NCI-H2171 treated with DMSO at 0.1 percent for 48 hours (cell line): Measurements from ENCODE around the gene CAMK4.

Source experiments
- DNase-seq: peaks from one replicate; lab custom pipeline; 2025; lab: John Stamatoyannopoulos, UW

The CAMK4 gene

DNA sequence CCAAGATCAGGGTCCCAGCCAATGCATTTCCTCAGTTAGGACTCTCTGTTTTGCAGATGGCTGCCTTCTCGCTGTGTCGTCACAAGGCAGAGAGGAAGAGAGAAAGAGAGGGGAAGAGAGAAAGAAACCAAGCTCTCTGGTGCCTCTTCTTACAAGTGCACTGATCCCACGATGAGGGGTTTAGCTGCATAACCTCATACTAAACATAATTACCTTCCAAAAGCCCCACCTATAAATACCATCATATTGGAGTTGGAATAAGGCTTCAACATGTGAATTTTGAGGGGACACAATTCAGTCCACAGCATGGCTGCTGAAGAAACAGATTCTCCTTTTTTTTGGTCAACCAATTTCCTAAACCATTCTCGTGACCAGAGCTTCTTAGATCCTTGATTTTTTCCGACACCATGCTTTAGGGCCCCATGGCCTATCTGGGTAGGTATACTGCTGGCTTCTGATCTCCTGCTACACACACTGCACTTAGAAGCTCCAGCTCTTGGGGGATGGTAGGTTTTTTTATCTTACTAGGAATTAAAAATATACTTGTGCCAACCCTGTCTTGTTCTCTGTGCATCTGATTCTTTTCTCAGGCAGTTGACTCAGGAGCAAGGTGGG is 5.1 kb downstream of the CAMK4 start:
- no peak for DNase-seq

DNA sequence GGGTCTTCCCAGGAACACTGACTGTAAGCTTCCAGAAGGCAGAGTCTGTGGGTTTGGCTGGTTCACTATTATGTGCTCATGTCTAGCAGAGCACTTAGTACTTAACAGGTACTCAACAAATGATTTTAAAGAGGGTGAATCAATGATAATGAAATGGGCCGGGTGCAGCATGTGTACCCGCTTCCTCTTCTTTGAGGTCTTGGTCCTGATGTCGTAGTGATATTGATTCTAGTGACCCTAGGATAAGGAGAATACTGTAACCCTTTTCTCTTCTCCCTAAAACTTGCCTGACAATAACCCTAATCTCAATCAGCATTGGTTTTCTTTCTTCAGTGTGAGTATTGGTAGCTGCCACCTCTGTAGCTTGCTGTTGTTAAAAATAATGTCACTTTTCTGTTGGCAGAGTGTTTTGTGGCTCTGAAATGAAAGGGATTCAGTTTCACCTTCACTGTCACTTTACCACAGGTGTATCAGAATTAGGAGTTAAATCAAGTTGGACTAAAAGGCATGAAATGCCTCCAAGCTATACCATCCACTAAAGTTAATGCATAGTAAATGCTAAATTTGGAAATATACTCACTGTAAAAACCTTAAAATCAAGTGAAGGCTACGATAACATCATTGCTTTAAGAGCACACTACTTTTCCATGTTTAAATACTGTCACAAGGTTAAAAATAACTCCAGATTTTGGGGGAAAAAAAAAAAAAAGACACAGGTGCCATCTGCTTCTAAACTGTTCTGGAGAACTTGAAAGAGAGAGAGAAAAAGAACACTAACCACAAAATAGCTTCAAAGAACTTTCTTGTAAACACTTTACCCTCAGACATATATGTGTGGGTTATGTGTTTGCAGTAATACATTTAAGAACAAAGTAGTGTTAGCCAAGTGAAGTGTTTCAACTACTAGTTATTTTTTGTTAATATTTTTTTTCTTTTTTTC is 6.0 kb downstream of the CAMK4 start:
- peak; percentile 30 for DNase-seq

DNA sequence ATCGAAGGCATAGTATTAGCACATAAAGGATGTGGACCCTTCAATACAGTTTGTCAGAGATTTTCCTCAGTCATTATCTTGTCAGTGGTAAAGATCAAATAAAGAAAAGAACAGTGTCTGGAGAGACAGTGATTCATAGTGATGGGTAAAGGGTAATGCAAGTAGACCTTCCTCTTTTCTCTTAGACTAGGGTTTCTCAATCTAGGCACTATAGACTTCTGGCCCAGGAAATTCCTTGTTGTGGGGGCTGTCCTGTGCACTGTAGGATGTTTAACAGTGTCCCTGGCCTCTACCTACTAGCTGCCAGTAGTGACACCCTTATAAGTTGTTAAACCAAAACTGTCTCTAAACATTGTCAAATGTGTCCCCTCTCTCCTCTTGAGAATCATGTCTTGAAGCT is 6.9 kb downstream of the CAMK4 start:
- DNase-seq: no peak

DNA sequence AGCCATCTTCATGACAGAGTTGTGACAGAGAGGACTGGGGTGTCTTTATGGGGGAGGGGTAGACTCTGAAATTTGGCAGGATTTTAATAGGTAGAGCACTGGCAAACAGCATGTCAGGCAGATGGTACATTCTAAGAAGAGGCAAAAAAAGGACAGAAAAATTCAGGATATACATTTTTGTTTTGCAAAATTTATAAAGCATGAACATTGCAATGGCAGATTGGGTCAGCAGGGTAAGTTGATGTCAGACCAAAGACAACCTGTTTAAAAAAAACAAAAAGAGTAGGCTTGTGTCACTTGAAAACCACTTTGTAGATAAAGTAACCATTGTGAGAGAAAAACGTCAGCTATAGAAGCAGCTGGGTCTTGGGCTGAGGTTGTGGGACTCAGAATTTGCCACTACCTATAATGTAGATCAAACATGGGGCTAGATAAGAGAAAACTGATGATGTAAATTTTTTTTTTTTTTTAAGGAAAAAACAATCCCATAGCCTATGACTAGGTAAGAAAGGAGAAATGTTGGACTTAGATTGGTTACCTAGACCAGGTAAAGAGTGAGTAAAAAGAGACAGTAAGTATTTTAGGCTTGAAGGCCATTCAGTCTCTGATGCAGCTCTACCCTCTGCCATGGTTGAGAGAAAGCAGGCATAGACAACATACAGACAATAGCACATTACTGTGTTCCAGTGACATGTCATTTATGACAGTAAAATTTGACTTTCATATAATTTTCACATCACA is 8.3 kb downstream of the CAMK4 start:
- peak; percentile 37 for DNase-seq

DNA sequence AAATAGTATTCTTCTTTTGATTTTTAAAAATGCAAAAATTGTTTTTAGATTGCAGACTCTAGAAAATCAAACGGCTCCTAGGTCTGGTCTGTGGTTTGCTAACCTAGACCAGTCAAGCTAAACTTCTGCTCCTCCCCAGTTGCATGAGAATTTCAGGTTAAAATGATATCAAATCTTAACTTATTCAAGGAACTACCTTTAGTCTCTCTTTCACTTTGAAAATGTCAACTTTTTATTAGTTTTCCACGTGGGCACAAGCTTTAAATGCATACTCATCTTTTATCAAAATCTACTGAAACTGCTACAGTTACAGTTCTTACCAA is 8.8 kb downstream of the CAMK4 start:
- no peak for DNase-seq

DNA sequence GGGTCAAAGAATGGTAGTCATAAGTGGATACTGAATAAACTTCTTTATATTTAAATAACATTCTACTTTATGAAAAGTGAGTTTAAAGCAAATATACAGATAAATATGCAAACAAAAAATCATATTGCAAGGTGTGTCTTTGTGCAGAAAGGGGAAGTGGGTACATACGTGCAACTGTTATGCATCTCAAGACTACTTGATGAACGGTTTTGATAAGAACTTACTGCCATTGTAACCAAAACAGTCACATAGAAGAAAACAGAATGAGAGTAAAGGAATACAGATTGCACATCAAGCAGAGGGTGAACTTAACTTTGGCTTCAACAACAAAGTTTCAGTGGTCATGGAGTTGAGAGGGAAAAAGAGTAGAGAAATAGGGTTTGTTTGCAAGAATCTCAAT is 9.9 kb downstream of the CAMK4 start:
- DNase-seq: no peak

DNA sequence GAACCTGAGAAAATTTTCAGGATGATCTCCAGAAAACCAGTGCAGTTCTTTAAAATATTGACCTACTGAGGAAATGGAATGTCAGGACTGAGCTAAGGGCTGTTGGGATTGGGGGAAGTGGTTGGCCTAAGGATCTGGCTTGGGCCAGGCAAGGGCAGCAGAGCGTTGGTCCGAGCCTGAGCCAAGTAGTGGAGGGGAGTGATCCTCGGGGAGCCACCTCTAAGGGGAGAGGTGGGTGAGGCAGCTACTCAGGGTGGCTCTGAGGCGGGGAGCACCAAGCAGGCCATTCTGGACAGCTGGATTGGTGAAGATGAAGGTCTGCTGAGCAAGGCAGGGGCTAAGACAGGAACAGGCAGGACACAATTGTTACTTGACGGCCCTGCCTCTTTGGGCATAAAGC is 11.5 kb downstream of the CAMK4 start:
- no peak for DNase-seq

DNA sequence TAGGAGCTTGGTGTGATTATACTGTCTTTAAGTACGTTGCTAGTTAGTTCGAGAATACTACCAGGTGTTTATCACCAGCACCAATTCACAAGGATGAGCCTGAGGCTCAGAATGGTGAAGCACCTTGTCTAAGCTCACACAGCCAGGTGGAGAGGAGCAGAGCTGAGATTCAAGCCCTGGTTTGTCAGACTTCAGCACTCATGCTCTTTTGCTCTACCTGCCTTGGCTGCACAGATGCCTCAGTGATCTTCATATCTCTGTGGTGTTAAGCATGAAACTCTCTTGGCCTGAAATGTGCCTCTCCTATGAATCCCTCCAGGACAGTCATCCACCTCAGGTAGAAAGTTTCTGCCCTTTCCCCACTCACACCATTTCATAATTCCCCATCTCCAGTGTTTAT is 12.2 kb downstream of the CAMK4 start:
- no peak for DNase-seq

DNA sequence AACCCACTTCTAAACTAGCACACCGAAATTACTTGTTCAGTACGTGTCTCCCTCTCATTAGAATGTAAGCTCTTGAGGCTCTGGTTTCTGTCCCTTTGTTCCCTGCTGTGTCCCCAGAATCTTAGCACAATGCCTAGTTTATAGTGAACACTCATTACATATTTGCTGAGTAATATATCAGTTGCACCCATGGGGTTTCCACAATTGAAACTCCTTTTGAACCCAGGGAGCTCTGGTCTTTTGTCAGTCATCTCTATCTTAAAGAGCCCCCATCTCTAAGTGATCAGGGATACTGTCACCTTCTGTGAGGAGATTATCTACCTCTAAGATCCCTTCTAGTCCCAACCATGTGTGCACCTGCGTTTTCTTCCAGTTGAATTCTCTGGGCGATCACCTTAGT is 12.8 kb downstream of the CAMK4 start:
- no peak for DNase-seq

DNA sequence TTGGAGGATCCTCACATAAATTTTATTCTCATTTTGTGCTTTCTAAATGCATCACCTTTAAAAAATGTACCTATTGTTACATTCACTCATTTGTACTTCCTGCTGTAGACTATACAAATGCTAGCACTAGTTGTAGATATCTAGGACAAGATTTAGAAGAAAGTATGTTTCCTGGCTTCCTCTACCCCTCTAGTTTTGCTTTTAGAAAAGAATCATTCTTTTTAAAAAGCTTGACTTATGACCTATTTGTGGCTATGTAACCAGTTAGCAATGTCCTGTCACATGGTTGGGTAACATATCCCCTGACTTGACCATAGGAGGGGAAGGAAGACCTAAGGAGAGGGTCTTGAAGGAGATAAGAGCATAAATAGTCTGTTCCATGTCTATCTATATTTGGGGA is 13.3 kb downstream of the CAMK4 start:
- no peak for DNase-seq

DNA sequence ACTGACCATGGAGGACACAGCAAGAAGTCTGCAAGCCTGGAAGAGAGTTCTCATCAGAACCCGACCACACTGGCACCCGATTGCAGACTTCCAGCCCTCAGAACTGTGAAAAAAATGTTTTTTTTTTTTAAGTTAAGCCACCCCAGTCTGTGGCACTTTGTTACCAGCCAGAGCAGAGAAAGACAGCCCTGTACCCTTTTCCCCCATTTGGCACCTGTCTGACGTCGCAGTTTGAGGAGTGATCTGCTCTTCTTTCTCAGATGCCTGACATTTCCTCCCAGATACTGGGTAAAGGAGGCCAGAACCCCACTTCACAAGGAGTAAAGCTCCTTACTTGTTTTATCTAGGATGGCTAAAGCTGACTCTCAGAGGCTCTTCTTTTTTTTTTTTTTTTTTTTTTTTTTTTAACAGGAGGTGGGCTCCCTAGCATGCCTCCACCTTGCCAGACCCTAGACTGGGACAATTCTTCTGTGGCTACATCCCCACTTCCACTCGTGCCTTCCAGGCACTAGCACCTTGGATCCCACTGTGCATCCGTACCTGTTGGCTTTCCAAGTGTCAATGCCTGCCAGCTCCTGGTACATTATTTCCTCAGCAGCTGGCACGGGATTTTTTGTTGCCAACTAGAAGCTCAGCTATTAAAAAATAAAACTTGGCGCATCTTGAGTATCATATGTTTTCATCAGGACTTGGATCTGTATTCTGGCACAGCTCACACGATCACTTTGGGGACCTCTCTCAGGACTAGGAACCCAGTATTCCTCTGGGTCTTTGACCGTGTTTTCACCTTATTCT is 14.4 kb downstream of the CAMK4 start:
- peak; percentile 32 for DNase-seq

DNA sequence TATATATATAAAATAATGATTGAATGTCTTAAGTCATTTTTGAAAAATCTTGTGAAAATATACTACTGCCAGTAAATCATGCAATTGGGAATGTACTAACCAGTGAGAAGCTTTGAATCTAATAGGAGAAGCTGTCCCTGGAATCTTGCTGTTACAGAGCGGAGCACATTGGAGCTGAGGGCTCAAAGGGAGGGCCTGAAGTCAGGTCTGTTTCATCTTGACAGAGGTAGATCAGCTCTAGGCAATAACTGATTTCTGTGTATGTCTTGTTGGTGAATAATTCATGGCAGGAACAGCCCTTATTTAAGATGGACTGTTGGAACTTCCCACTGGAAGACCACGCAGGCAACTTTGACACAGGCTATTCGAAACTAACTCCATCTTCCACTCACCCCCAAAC is 17.5 kb downstream of the CAMK4 start:
- DNase-seq: no peak

DNA sequence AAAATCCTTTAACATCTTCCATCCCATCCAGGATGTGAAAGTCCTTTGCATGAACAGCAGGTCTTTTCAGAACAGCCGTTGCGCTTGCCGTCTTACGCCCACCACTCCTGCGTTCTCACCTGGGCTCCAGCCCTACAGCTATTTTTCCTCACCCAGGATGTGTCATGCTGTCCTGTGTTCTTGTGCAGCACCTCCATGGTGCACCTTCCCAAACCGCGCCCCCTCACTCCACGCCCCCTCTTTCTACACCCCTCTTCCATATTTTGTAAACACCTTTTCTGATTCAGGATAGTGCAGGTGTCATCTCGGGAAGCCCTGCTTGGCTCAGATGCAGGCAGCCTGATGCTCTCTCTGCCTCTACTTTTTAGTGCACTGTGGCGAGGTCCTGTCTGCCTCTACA is 18.4 kb downstream of the CAMK4 start:
- no peak for DNase-seq

DNA sequence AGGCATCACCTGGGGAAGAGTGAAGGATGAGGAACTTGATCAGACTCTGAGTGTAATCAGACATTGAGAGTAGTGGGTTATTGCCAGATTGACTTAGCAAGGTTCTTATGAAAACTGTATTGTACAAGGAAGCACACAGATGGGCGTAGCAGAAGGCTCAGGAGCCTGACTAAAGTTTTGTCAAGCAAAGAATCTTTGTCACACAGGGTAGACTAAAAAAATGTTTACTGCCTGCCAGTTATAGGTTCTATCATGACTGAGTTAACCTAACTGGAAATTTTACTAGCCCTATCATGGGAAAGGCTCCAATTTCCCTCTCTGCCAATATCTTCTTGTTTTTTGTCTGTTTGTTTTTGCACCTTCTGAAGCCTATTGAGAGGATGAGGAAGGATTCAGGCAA is 19.1 kb downstream of the CAMK4 start:
- no peak for DNase-seq

DNA sequence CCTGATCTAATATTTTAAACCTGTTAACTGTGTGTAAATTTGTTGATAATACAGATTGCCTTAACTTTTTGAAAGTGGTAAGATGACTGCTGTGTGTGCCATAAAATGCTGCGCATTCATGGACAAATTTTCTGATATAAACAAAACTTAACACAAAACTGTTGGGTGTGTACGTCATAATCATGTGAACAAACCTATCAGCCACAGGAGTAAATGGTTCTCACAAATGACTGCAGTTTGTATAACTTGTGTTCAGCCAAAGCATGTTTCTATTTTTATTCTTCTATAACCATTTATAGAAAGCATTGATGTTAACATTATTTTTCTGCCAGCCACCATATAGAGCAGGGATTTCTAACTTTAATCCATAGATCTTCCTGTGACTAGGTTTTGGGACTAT is 21.5 kb downstream of the CAMK4 start:
- no peak for DNase-seq

DNA sequence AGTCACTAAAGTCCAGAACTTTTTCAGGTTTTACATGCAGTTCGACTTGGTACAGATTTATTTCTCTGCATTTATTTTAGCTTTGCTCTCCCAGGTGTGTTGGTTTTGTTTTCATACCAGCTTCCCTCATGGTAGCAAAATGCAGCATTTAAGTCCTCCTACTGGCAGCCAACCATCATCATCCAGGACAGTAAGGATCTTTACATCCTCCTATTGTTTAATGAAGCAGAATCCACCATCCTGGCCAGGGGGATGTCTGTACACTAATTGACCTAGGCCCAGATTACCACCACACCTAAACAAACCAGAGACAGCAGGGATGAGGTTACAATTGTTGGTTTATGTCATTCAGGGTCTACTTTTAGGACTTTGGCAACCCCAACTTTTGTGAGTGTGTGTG is 22.3 kb downstream of the CAMK4 start:
- no peak for DNase-seq

DNA sequence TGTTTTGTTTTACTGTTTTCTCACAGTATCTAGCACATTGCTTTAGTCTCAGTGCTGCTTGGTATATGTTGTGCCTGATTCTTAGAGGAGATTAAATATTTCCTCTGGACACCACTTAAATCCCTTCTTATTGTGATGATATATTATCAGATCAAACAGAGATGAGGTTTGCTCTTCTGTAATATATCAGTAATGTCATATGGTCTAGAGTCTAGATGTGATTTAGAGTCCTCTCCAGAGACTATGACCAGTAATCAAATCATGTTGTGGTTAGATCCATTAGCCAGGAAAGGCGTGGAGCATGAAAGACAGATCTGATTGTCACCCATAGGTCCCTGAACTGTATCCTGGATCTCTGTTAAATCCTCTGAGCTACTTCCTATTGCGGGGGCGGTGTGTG is 24.4 kb downstream of the CAMK4 start:
- no peak for DNase-seq

DNA sequence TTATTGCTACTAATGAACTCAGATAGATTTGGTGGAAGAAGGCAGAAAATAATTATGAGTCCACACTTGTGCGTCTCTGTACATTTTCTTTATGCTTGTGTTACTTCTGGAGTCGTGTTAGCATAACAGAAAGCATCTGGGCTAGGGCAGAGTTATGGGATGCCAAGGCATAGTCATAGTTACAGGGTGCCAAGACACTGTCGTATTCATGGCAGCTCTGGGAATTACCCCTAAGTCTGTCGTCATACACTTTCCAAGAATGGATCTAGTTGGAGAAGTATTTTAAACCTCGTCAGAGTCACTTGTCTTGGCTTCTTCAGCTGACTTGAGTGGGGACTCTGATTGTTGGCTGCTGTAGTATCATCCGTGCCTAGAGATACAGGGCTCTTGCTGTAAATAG is 27.7 kb downstream of the CAMK4 start:
- no peak for DNase-seq

DNA sequence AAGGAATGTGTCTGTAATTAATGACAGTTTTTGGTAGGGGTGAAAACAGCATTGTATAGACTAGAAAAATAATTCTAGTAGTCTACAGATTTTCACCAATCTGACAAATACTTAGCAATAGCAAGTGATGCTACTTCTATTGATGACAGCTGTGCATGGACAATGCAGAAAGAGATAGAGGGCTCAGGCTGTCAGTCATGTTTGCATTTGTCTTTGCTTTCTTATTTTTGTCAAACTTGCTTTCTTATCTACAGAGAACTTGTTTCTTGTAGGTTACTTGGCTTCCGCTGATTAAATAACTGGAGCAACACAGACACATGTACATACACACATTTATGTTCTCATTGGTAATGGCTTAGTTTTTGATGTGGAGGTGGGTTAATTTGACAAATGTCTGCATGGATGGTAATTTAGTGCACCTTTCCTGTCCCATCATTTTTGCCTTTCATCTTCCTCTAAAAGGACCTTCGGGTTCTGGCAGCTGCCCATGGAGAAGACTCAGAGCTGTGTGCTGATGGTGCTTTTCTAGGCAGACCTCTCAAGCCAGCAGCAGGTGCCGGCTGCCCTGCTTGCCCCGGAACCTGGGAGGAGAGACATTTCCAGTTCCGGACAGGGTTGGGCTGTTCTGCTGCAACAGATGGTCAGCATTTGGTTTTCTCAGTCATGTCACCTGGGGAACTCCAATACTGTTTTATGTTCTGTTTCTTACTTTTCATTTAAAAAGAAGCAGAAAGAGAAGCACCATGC is 28.8 kb downstream of the CAMK4 start:
- DNase-seq: peak; percentile 13

DNA sequence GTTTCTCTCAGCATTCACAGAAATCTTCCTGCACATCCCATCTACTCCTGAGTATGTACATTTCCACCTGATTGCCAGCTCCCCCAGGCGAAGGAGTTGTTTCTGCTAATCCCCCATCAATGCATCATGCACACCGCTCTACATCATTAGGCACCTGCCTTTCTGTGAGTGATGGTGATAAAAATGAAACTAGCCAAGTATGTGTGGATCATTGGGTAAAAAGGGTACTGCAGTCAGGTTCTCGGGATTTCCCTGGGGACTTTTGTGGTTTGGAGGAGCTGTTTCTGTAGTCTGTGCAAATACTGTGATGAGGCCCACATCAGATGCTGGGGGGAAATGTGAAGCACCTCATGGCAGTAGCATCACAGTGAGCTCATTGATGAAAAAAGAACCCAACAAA is 30.4 kb downstream of the CAMK4 start:
- peak; percentile 73 for DNase-seq

DNA sequence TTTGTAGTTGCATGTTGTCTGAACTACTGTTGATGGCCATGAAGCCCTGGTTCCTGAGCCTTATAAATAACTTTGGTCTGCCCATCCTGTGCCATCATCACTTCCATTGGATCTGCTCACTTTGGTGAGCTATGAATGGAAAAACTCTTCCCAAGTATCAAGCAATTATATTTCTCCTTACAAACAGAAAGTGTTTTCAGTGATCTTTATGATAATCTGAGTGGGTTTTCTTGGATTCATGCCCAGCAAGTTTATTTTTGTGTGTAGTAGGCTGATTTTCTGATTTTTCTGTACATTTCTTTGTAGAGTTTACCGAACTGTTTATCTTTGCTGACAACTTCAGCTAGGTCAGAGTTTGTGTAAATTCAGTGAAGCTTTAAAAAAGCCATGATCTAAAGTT is 31.0 kb downstream of the CAMK4 start:
- DNase-seq: no peak

DNA sequence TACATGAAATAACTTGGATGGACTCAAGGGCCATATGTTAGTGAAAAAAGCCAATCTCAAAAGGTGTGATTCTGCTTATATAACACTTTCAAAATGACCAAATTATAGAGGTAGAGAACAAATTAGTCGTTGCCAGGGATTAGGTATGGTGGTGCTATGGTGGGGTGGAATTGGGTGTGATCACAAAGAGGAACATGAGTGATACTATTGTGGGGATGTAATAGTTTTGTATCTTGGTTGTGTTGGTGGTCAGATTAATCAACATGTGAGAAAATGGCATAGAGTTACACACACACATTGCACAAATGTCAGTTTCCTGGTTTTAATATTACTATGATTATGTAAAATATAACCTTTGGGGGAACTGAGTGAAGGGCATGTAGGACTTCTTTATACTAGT is 31.9 kb downstream of the CAMK4 start:
- no peak for DNase-seq
